SK-N-SH (cell line): ENCODE results near the gene GRPEL2. TPM values are rescaled to one million over a fixed set of nuclear protein-coding genes. Genes with fewer than 3 reads are reported as not detected.

Experiments used
- CTCF ChIA-PET: fragments of 300-600, 350-600 bp; formaldehyde crosslinking; extraction: SDS; loops from one replicate; lab custom pipeline; 2021; lab: Yijun Ruan, JAX
- POLR2A ChIA-PET: fragments of 350-600 bp; sonication (Branson Sonifier 250); formaldehyde crosslinking; extraction: SDS; loops from one replicate; lab custom pipeline; 2020; ENCODE audit warnings: antibody characterized with exemption, inconsistent platforms; lab: Yijun Ruan, JAX
- DNase-seq: peaks from one replicate; pipeline ENCODE4 v3.0.0; 2012
- H2AFZ ChIP-seq: fragments of 200-600 bp; sonication (generic); 2 replicates; pipeline ENCODE4 v1.8.1; 2016; ENCODE audit warnings: antibody characterized with exemption, mild to moderate bottlenecking, low read depth
- H3F3A ChIP-seq: fragments of 200-600 bp; sonication (generic); replicated peaks from 2 replicates; pipeline ENCODE3; 2016; ENCODE audit warnings: antibody characterized with exemption, mild to moderate bottlenecking; ENCODE audit not compliant: insufficient read depth
- H3K27ac ChIP-seq, 2 experiments: fragments of 200-500 bp in 1 of 2; fragments of 200-600 bp in 1 of 2; sonication (Bioruptor generic) in 1 of 2; sonication (generic), shearing (Covaris generic) in 1 of 2; 2 replicates each; pipeline versions ENCODE4 v1.5.1 to v1.6.1; 2014 to 2016; ENCODE audit warnings: low read depth in 2 of 2, inconsistent platforms in 1 of 2, low read length in 1 of 2, mild to moderate bottlenecking in 1 of 2, mixed read lengths in 1 of 2
- H3K27me3 ChIP-seq: fragments of 200-600 bp; sonication (generic), shearing (Covaris generic); 2 replicates; pipeline ENCODE4 v1.6.1; 2016; ENCODE audit warnings: mixed run types; ENCODE audit not compliant: insufficient read depth
- H3K36me3 ChIP-seq, 2 experiments: fragments of 200-500 bp in 1 of 2; fragments of 200-600 bp in 1 of 2; sonication (Bioruptor generic) in 1 of 2; sonication (generic) in 1 of 2; replicated peaks in 1 of 2; 2 replicates each; pipeline versions ENCODE3 to v1.5.1; 2014 to 2016; ENCODE audit warnings: low read length in 1 of 2, mild to moderate bottlenecking in 1 of 2; ENCODE audit not compliant: insufficient read depth in 2 of 2, control insufficient read depth in 1 of 2
- H3K4me1 ChIP-seq, 2 experiments: fragments of 200-500 bp in 1 of 2; fragments of 200-600 bp in 1 of 2; sonication (Bioruptor generic) in 1 of 2; sonication (generic), shearing (Covaris generic) in 1 of 2; 2 replicates each; pipeline versions ENCODE4 v1.5.1 to v1.6.1; 2014 to 2016; ENCODE audit warnings: low read depth in 1 of 2, low read length in 1 of 2, mixed run types in 1 of 2; ENCODE audit not compliant: insufficient read depth in 2 of 2, control insufficient read depth in 1 of 2
- H3K4me2 ChIP-seq: fragments of 200-600 bp; sonication (generic), shearing (Covaris generic); 2 replicates; pipeline ENCODE4 v1.6.1; 2017; ENCODE audit warnings: mixed run types
- H3K4me3 ChIP-seq, 2 experiments: fragments of 200-500 bp in 1 of 2; fragments of 200-600 bp in 1 of 2; sonication (Bioruptor generic) in 1 of 2; sonication (generic), shearing (Covaris generic) in 1 of 2; 2 replicates each; pipeline versions ENCODE4 v1.5.1 to v1.8.1; 2014 to 2016; ENCODE audit warnings: low read depth in 2 of 2, inconsistent platforms in 1 of 2, low read length in 1 of 2, mild to moderate bottlenecking in 1 of 2, mixed read lengths in 1 of 2, moderate library complexity in 1 of 2
- H3K79me2 ChIP-seq: fragments of 200-600 bp; sonication (generic); 2 replicates; pipeline ENCODE4 v1.8.1; 2017; ENCODE audit warnings: mild to moderate bottlenecking; ENCODE audit not compliant: insufficient read depth
- H3K9ac ChIP-seq: fragments of 200-600 bp; sonication (generic); 2 replicates; pipeline ENCODE4 v1.6.1; 2017; ENCODE audit warnings: mixed run types
- H3K9me2 ChIP-seq: fragments of 200-600 bp; sonication (generic); 2 replicates; pipeline ENCODE4 v1.6.1; 2017; ENCODE audit warnings: mixed run types
- H3K9me3 ChIP-seq: fragments of 200-600 bp; sonication (generic); 2 replicates; pipeline ENCODE4 v1.6.1; 2017; ENCODE audit warnings: mixed run types, mild to moderate bottlenecking, moderate library complexity
- H4K20me1 ChIP-seq: fragments of 200-600 bp; sonication (generic); 2 replicates; pipeline ENCODE4 v1.6.1; 2017; ENCODE audit warnings: mild to moderate bottlenecking, mixed run types; ENCODE audit not compliant: insufficient read depth
- CHD2 ChIP-seq: fragments of 150-350 bp; IDR thresholded peaks from 2 replicates; pipeline ENCODE4 v1.6.1; 2018; ENCODE audit warnings: low read length; ENCODE audit not compliant: partially characterized antibody
- GABPA ChIP-seq: IDR thresholded peaks from 2 replicates; pipeline ENCODE4 v1.4.0; 2012; ENCODE audit warnings: low read depth, mild to moderate bottlenecking
- JUND ChIP-seq: IDR thresholded peaks from 2 replicates; pipeline ENCODE4 v1.4.0; 2012
- MXI1 ChIP-seq: IDR thresholded peaks from 2 replicates; pipeline ENCODE4 v1.6.1; 2012; ENCODE audit warnings: mild to moderate bottlenecking, low read depth, low read length, improper control_type of control experiment
- RCOR1 ChIP-seq: fragments of 150-350 bp; IDR thresholded peaks from 2 replicates; pipeline ENCODE4 v1.6.1; 2017; ENCODE audit warnings: antibody characterized with exemption, low read length
- REST ChIP-seq: IDR thresholded peaks from 2 replicates; pipeline ENCODE4 v1.6.1; 2012; ENCODE audit warnings: mild to moderate bottlenecking, low read depth, low read length, moderate library complexity
- SIN3A ChIP-seq: IDR thresholded peaks from 2 replicates; pipeline ENCODE4 v1.6.1; 2012; ENCODE audit warnings: low read depth, mild to moderate bottlenecking, low read length, moderate library complexity, borderline replicate concordance
- SMC3 ChIP-seq: IDR thresholded peaks from 2 replicates; pipeline ENCODE4 v1.6.1; 2012; ENCODE audit warnings: low read depth, low read length, improper control_type of control experiment
- TAF1 ChIP-seq: IDR thresholded peaks from 2 replicates; pipeline ENCODE4 v1.6.1; 2012; ENCODE audit warnings: low read depth, mild to moderate bottlenecking, low read length, moderate library complexity, borderline replicate concordance
- TEAD4 ChIP-seq: IDR thresholded peaks from 2 replicates; pipeline ENCODE4 v1.4.0; 2012; ENCODE audit warnings: mild to moderate bottlenecking, borderline replicate concordance; ENCODE audit not compliant: insufficient read depth
- YY1 ChIP-seq: IDR thresholded peaks from 2 replicates; pipeline ENCODE4 v1.4.0; 2012; ENCODE audit warnings: low read depth, mild to moderate bottlenecking
- ZBTB33 ChIP-seq: IDR thresholded peaks from 2 replicates; pipeline ENCODE4 v1.4.0; 2012; ENCODE audit warnings: low read depth, borderline replicate concordance
- WGBS: methylation state at CpG from one replicate; pipeline ENCODE4 v1.1.6; 2017; ENCODE audit warnings: low lambda C conversion rate; 5-methylcytosine and 5-hydroxymethylcytosine counted together
- polyA plus RNA-seq, 3 experiments: library from polyadenylated mRNA; depleted of rRNA; stranded (reverse); fragments of >200 nt; gene quantifications; 2 replicates each; pipeline ENCODE4 v1.2.3, GENCODE V29; 2012
- TF ChIP-seq, protein P1 (sequence below): IDR thresholded peaks from 2 replicates; pipeline ENCODE4 v1.4.0; 2012; ENCODE audit warnings: low read depth, borderline replicate concordance
- TF ChIP-seq, protein P2 (sequence below): fragments of 150-350 bp; IDR thresholded peaks from 2 replicates; pipeline ENCODE4 v1.6.1; 2016; ENCODE audit warnings: mild to moderate bottlenecking, low read depth, low read length
- TF ChIP-seq, protein P3 (sequence below): fragments of 200-600 bp; sonication (generic); IDR thresholded peaks from 2 replicates; pipeline ENCODE4 v1.6.1; 2017; ENCODE audit warnings: antibody characterized with exemption, mild to moderate bottlenecking, moderate library complexity
- TF ChIP-seq, protein P4 (sequence below): IDR thresholded peaks from 2 replicates; pipeline ENCODE4; 2012

The GRPEL2 gene
- polyA plus RNA-seq, 1 of the 3 experiments (the other 2 are of a cell fraction): 4.6 TPM

DNA sequence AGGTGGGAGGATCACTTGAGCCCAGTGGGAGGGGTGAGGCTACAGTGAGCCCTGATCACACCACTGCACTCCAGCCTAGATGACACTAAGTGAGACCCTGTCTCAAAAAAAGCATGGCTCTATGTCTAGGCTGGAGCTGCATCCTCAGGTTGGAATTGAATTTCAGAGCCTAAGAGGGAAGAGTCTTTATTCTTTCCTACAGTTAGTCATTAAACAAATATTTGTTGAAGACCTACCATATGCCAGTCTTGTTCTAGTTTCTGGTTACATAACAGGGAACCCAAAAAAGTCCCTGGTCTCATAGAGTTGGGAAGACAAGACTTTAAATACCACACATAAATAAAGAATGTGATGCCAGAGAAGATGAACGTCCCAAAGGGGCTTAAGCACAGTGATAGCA is 6.9 kb upstream of the GRPEL2 start:
- POLR2A ChIA-PET: no interaction called here
- Histone ChIP-seq H3K9ac (no peak overlapping the region), H3K4me3 (no peak overlapping the region), H3K9me2 (no peaks in the 10 kb centered on the region), H3K27ac (no peak overlapping the region), H3K4me2 (no peak overlapping the region), H3K36me3 (no peaks in the 10 kb centered on the region), H4K20me1 (no peaks in the 10 kb centered on the region), H2AFZ (no peak overlapping the region), H3K27me3 (no peaks in the 10 kb centered on the region), H3K79me2 (no peaks in the 10 kb centered on the region), H3K9me3 (no peaks in the 10 kb centered on the region), H3K4me1 (no peaks in the 10 kb centered on the region), H3F3A (no peaks in the 10 kb centered on the region)
- TF ChIP-seq CHD2: no peak
- DNase-seq: no peak
- WGBS: 55% methylated on average over 1 of the region's 1 CpG
- CTCF ChIA-PET: interaction anchor here (1.0 kb wide), 1 partner anchor 33 kb away, joined by 4 read pairs; no protein-coding TSS in a partner anchor

GRCh38 chr5:149340920-149341319 is 4.4 kb upstream of the GRPEL2 start:
- POLR2A ChIA-PET: no interaction called here
- Histone ChIP-seq H4K20me1 (no peaks in the 10 kb centered on the region), H3K27me3 (no peaks in the 10 kb centered on the region), H3K4me1 (no peaks in the 10 kb centered on the region), H3K9me3 (no peaks in the 10 kb centered on the region), H3K4me3 (no peak overlapping the region), H3K4me2 (no peak overlapping the region), H3K79me2 (peaks cover 6% of the 10 kb centered on the region), H3K9ac (no peak overlapping the region), H3K36me3 (no peaks in the 10 kb centered on the region), H2AFZ (no peak overlapping the region), H3F3A (peaks cover 6% of the 10 kb centered on the region), H3K9me2 (no peaks in the 10 kb centered on the region), H3K27ac (no peak overlapping the region)
- no peak for DNase-seq
- CTCF ChIA-PET: interaction anchor here (1.0 to 1.4 kb wide), 3 partner anchors 24 to 93 kb away, joined by 3 read pairs; no protein-coding TSS in a partner anchor
- WGBS: 72% methylated on average over 1 of the region's 1 CpG
- TF ChIP-seq, protein P1, sequence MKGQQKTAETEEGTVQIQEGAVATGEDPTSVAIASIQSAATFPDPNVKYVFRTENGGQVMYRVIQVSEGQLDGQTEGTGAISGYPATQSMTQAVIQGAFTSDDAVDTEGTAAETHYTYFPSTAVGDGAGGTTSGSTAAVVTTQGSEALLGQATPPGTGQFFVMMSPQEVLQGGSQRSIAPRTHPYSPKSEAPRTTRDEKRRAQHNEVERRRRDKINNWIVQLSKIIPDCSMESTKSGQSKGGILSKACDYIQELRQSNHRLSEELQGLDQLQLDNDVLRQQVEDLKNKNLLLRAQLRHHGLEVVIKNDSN: no peak
- TF ChIP-seq SIN3A: no peak
- TF ChIP-seq, protein P2, sequence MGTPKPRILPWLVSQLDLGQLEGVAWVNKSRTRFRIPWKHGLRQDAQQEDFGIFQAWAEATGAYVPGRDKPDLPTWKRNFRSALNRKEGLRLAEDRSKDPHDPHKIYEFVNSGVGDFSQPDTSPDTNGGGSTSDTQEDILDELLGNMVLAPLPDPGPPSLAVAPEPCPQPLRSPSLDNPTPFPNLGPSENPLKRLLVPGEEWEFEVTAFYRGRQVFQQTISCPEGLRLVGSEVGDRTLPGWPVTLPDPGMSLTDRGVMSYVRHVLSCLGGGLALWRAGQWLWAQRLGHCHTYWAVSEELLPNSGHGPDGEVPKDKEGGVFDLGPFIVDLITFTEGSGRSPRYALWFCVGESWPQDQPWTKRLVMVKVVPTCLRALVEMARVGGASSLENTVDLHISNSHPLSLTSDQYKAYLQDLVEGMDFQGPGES: no peak
- TF ChIP-seq REST: no peak
- no peak for TF ChIP-seq MXI1
- TF ChIP-seq TAF1: no peak
- no peak for TF ChIP-seq TEAD4
- TF ChIP-seq, protein P3, sequence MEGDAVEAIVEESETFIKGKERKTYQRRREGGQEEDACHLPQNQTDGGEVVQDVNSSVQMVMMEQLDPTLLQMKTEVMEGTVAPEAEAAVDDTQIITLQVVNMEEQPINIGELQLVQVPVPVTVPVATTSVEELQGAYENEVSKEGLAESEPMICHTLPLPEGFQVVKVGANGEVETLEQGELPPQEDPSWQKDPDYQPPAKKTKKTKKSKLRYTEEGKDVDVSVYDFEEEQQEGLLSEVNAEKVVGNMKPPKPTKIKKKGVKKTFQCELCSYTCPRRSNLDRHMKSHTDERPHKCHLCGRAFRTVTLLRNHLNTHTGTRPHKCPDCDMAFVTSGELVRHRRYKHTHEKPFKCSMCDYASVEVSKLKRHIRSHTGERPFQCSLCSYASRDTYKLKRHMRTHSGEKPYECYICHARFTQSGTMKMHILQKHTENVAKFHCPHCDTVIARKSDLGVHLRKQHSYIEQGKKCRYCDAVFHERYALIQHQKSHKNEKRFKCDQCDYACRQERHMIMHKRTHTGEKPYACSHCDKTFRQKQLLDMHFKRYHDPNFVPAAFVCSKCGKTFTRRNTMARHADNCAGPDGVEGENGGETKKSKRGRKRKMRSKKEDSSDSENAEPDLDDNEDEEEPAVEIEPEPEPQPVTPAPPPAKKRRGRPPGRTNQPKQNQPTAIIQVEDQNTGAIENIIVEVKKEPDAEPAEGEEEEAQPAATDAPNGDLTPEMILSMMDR: no peak
- TF ChIP-seq, protein P4, sequence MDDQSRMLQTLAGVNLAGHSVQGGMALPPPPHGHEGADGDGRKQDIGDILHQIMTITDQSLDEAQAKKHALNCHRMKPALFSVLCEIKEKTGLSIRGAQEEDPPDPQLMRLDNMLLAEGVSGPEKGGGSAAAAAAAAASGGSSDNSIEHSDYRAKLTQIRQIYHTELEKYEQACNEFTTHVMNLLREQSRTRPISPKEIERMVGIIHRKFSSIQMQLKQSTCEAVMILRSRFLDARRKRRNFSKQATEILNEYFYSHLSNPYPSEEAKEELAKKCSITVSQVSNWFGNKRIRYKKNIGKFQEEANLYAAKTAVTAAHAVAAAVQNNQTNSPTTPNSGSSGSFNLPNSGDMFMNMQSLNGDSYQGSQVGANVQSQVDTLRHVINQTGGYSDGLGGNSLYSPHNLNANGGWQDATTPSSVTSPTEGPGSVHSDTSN: no peak
- no peak for TF ChIP-seq RCOR1
- TF ChIP-seq GABPA: no peak
- TF ChIP-seq ZBTB33: no peak
- TF ChIP-seq JUND: no peak
- TF ChIP-seq YY1: no peak
- no peak for TF ChIP-seq SMC3
